DMS153 treated with DMSO at 0.1 percent for 48 hours (cell line): Measurements from ENCODE around the gene ZNF598.
A peak's percentile ranks its signal among the peaks of the same experiment; 100 is the strongest.

Source experiments
- DNase-seq: peaks from one replicate; lab custom pipeline; 2025; ENCODE audit not compliant: unreplicated experiment; lab: John Stamatoyannopoulos, UW

The ZNF598 gene

GRCh38 chr16:2008009-2008526 is 1.6 kb downstream of the ZNF598 start:
- no peak for DNase-seq

DNA sequence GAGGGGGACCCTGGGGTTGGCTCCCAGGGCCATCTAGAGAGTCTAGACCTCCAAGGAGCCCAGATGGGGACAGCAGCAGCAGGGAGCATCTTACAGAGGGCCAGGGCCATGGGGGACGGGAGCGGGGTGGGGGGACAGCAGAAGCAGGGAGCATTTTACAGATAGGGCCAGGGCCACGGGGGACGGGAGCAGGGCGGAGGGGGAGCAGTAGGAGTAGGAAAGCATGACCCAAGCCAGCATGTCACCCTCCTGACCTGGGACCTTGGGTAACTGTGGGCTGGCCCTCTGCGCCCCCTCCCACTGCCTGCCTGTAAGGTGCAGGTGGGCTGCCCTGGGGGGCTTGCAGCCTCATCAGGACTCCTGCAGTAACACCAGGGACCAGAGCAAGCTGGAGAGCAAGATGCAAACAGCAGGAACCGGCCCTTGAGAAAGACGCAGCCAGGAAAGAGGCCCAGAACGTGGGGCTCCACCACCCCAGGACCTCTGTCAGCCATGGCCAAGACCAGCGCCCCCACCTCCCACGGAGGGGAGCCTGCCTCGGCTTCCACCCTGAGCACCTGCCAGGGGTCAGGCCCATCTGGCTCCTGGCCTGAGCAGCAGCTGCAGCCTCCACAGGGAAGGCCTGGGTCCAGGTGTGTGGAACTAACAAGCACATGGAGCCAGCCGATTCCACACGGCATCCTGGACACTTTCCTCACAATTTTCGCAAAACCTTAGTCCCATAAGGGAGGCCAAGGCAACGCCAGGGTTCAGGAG is 2.4 kb downstream of the ZNF598 start:
- no peak for DNase-seq

DNA sequence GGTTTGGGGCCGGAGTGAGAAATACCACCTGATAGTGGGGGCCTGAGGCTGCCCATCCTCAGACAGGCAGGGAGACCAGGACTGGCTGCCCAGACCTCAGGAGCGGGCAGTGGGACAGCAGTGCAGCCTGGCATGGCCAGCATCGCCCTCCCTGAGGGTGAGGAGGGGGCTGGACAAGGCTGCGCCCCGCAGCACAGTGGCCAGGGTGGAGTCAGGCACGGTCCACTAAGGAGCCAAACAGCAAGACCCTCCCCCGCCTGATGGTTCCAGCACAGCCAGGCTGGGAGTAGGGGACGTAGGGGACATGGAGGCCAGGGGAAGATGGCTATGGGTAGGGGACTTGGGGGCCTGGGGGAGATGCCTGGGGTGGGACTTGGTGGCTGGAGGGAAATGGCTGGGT is 3.3 kb downstream of the ZNF598 start:
- DNase-seq = no peak

DNA sequence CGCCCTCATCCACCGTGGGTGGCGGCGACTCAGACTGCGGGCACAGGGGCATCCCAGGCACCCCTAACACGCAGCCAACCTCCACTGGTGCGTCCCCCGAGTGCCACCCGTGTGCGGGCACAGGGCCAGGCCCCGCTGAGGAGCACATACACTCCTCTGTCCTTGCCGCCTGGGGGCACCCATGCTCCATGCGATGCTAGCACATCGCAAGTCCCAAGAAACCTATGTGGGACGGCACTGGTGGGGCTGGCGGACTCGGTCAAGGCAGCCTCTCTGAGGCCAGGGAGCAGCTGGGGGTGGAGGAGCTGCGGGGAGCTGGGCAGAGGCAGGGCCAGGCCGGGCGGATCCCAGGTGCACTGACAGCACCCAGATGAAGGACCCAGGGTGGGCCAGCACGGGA is 4.0 kb downstream of the ZNF598 start:
- no peak for DNase-seq

DNA sequence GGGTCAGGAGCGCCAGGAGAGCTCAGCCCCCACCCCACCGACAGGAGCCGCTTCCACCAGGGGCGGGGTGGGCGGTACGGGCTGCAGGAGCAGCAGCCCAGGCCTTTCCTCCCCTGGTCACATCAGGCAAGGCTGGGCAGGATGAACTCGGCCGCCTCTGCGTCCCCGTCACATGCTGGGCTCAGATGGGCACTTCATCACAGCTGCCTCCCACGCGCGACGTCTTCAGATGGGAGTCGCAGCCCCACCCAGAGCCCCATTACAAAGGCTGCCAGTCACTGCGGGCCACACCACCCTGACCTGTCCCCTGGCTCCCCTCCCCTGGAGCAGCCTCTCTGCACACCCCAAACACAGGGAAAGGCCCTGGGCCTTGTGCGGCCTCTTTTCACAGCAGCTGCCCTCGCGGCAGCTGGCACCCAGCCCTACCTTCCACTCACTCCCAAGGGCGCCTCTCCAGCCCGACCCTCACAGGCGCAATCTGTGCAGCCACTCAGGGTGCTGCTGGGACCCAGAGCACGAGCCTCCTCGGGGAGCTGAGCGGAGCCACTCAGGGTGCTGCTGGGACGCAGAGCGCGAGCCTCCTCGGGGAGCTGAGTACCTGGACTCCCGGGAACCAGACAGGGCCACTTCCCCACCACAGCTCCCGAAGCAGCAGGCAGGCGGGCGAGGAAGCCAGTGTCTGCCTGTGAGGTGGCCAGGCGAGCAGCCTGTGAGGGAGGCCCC is 4.7 kb downstream of the ZNF598 start:
- no peak for DNase-seq

- peak; percentile 82 for DNase-seq
Measured at GRCh38 chr16:2003827-2004641, 5.6 kb downstream of the ZNF598 start.

DNA sequence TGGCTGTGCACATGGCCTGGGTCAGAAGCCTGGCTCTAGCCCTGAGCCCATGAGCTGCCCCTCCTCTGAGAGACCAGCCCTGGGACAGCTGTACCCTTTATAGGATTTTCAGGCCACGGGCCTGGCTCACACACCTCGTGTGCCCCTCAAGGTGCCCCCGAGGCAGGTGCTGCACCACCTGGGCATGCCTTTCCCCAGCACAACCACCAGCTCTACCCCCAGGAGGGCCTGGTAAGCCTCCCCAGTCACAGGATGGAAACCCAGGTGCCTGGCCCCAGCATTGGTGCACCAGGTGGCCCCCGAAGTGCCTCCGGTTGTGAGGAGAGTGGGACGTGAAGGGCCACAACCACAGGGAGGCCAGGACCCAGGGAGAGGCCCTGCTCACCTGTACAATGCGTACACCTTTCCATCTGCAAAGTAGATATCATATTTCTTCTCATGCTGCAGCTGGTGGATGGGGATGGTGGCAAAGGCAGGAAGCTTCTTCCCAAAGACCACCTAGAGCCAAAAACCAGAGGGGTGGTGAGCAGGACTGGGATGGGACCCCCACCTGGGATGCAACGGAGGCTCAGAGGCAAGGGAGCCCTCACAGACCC is 6.3 kb downstream of the ZNF598 start:
- no peak for DNase-seq

GRCh38 chr16:2002406-2003230 is 7.0 kb downstream of the ZNF598 start:
- no peak for DNase-seq

DNA sequence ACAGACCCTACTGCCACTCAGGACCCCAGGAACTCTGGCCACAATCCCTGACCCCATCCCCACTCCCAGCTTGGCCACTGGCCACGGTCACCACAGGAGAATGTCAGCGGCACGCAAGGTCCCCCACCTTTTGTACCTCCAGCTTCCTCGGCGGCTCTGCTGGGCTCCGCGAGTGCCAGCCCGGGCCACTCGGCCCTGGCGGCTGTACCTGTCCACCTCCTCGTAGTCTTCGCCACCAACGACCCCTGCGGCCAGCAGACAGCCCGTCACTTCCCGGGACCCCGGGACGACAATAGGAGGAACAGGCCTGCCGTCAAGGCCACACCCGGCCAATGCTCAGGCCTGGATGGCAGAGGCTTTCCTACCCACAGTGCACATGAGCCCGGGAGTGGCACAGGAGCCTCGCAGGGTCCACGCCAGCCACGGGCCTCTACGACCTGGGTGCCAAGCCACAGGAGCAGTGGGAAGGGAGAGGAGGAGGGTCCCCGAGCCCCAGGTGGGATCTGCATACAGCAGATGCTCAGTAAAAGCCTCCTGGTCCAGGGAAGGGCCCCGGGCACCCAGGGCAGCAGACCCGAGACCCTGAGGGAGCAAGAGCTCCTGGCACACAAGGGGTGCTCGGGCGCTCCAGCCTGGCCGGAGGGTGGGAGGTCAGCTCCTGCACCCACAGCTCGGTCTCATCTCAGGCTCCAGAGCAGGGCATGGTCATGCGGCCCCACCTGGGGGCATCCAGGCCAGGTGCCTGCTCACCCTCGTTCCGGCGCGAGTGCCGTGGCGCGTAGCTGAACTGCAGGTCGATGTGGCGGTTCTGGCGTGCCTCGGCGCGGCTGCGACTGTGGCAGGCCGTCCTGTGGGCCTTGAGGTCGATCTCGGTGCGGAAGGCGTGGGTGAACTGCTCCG is 7.9 kb downstream of the ZNF598 start:
- DNase-seq = no peak

GRCh38 chr16:2001035-2001434 is 8.6 kb downstream of the ZNF598 start:
- DNase-seq = no peak

DNA sequence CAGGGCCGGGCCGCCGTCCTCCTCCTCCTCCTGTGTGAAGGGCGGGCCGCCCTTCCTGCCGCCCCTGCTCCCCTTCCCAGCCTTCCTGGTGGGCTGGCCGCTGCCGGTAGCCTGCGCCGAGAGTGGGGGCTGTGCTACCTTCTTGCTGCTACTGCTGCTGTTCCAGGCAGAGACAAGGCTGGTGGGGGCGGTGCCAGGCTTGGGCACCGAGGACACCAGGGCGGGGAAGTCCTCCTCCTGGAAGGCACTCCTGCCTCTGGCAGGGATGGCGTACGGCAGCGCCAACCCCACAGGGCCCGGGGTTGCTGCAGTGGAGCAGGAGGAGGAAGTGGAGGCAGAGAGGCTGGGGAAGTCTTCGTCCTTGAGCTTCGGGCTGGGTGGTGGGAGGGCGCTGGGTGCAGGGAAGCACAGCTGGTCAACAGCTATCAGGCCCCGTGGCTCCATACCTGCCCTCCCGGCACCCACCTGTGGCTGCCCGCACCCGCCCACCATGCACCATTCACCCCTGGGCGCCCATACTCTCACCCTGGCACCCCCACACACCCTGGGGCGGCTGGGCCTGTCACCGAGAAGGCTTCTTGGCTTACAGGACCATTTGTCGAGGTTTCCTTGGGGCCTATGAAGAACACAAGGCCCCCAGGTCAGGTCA is 9.6 kb downstream of the ZNF598 start:
- no peak for DNase-seq

- DNase-seq = no peak
Measured at GRCh38 chr16:1998852-1999801, 10.5 kb downstream of the ZNF598 start.

DNA sequence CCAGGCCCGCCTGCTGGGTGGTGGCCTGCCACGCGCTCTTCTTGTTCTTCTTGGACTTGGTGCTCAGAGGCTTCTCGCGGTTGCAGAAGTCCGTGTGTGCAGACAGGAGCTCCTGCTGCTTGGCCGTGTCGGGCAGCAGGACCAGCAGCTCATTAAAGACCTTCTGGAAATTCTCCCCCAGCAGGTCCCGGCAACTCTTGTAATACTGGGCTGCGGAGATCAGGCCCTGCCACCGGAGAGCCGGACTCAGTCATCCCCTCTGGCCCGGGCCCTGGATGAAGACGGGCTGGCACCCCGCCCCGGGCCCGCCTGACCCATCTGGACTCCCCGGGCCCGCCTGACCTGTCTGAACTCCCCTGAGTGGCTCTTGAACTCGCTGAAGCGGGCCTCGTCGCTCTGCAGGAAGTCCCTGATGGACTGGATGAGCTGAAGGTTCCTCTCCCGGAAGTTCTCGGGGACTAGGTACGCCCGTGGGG is 11.2 kb downstream of the ZNF598 start:
- no peak for DNase-seq

- DNase-seq = no peak
Measured at GRCh38 chr16:1997494-1998359, 11.9 kb downstream of the ZNF598 start.

DNA sequence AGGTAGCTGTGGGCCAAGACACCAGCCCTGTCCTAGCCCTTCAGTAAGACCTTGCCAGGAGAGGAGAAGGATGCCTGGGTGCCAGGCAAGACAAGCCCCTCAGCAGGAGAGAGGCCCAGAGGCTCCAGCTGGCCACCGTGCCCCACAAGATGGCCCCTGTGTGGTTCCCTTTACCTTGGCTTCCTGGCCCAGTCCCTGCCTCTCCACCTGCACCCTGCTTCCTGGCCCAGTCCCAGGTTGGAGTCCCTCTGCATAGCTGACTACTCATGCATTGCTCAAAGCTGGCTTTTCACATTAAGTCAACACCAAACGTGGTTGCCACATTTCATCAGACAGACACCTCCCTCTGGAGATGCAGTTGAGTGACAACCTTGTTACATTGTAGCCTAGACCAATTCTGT is 15.9 kb downstream of the ZNF598 start:
- DNase-seq = no peak

DNA sequence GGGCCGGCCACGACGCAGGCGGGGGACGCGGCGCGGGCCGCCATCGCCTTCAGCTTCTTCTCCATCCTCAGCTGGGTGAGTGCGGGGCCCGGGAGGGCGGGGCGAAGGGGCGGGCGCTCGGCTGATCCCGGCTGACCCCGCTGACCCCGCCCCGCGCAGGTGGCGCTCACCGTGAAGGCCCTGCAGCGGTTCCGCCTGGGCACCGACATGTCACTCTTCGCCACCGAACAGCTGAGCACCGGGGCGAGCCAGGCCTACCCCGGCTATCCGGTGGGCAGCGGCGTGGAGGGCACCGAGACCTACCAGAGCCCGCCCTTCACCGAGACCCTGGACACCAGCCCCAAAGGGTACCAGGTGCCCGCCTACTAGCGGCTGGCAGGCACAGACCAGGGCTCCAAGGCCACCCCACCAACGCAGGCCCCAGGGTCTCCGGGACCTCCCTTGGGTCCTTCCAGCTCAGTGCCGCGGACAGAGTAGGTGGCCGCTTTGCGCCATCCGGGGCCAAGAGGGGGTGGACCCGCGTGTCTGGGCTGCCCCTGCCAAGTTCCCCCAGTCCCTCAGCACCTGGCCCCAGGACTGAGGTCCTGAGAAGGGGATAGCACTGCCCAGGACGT is 16.8 kb downstream of the ZNF598 start:
- DNase-seq = no peak
